Endodermal cell (in vitro differentiated cells): ENCODE measurements around the gene ZFP92. TPM values are rescaled to one million over a fixed set of nuclear protein-coding genes. Genes with fewer than 3 reads are reported as not detected.

Experiments used
- DNase-seq: peaks from one replicate; pipeline ENCODE4 v3.0.0-alpha.2; 2017
- H3K27ac ChIP-seq: 2 replicates; pipeline ENCODE4 v1.5.1; 2013; ENCODE audit warnings: mild to moderate bottlenecking, low read depth, low read length, moderate library complexity
- H3K27me3 ChIP-seq: 2 replicates; pipeline ENCODE4 v1.6.1; 2013; ENCODE audit warnings: mild to moderate bottlenecking, low read length, moderate library complexity; ENCODE audit not compliant: insufficient read depth, control insufficient read depth, poor library complexity, severe bottlenecking
- H3K36me3 ChIP-seq: 2 replicates; pipeline ENCODE4 v1.7.0; 2013; ENCODE audit warnings: mild to moderate bottlenecking, low read length, moderate library complexity; ENCODE audit not compliant: control insufficient read depth, insufficient read depth
- H3K4me1 ChIP-seq: one replicate; pipeline ENCODE4 v1.7.0; 2013; ENCODE audit warnings: low read length; ENCODE audit not compliant: control insufficient read depth, insufficient read depth
- H3K4me3 ChIP-seq: 2 replicates; pipeline ENCODE4 v1.5.1; 2013; ENCODE audit warnings: mild to moderate bottlenecking, low read length, moderate library complexity
- H3K9ac ChIP-seq: 2 replicates; pipeline ENCODE4 v1.6.1; 2013; ENCODE audit warnings: mild to moderate bottlenecking, low read length, moderate library complexity; ENCODE audit not compliant: poor library complexity, severe bottlenecking; ENCODE audit errors: extremely low read depth
- H3K9me3 ChIP-seq: 2 replicates; pipeline ENCODE4 v1.6.1; 2013; ENCODE audit warnings: mild to moderate bottlenecking, low read length, moderate library complexity; ENCODE audit not compliant: control insufficient read depth
- H3K27ac Mint-ChIP-seq: 2 replicates; pipeline ENCODE4 v1.8.0; 2020; ENCODE audit warnings: mixed read lengths
- H3K27me3 Mint-ChIP-seq: 2 replicates; pipeline ENCODE4 v1.8.0; 2021; ENCODE audit warnings: mild to moderate bottlenecking, mixed read lengths; ENCODE audit not compliant: insufficient read depth
- H3K36me3 Mint-ChIP-seq: 2 replicates; pipeline ENCODE4 v1.8.0; 2020; ENCODE audit warnings: low read depth, mixed read lengths
- H3K4me1 Mint-ChIP-seq: 2 replicates; pipeline ENCODE4 v1.8.0; 2020; ENCODE audit warnings: mixed read lengths
- H3K4me3 Mint-ChIP-seq: 2 replicates; pipeline ENCODE4 v1.8.0; 2020; ENCODE audit warnings: mild to moderate bottlenecking, moderate library complexity, mixed read lengths
- H3K9me3 Mint-ChIP-seq: 2 replicates; pipeline ENCODE4 v1.8.0; 2020; ENCODE audit warnings: mild to moderate bottlenecking, mixed read lengths
- WGBS, 2 experiments: methylation state at CpG; one replicate each; pipeline versions ENCODE4 v1.1.5 to v1.1.7; 2013; ENCODE audit warnings: missing lambda C conversion rate in 2 of 2, mixed read lengths in 1 of 2; ENCODE audit not compliant: insufficient coverage in 1 of 2, insufficient read length in 1 of 2; 5-methylcytosine and 5-hydroxymethylcytosine counted together
- total RNA-seq, 2 donors: library from RNA; stranded (reverse); fragmentation: NEBNext Ultra II Directional in 1 of 2; extraction: Animal tissue kit (Norgen Biotek cat#: 25700) in 1 of 2; gene quantifications; 2 replicates in 1 of 2; 3 replicates in 1 of 2; pipeline ENCODE4 v1.2.1, GENCODE V29; 2021
- TF ChIP-seq, protein P1 (sequence below): fragments of 200-600 bp; sonication (generic); conservative IDR thresholded peaks from 2 replicates; pipeline ENCODE4 v1.5.0; 2021; ENCODE audit warnings: antibody characterized with exemption, mild to moderate bottlenecking

The ZFP92 gene
- total RNA-seq, 2 donors from 2014 or later, result 0.29 to 0.31 TPM

DNA sequence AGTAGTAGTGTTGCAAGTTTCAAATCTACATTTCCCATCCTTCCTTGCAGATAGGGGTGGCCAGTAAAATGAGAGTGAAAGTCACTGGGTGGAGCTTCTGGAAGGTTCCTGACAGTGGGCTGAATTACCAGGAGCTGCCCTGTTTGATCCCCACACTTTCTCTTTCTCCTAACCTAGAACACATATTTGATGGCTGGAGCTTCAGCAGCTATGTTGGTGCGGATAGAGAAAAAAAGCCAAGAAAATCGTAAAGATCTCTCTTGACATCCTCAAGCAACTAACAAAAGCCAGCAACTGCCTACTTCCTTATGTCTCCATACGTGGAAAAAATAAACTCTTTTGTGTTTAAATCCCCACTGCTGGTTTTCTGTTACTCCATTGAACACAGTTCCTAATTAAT is 45.2 kb upstream of the ZFP92 start:
- Mint-ChIP-seq H3K27ac (no peak overlapping the region), H3K27me3 (no peaks in the 10 kb centered on the region), H3K36me3 (no peaks in the 10 kb centered on the region), H3K4me3 (no peak overlapping the region), H3K4me1 (no peaks in the 10 kb centered on the region), H3K9me3 (peaks cover 38% of the 10 kb centered on the region)
- no peaks in the 10 kb centered on the region for H3K36me3 ChIP-seq
- H3K27ac ChIP-seq, result no peak overlapping the region
- TF ChIP-seq, protein P1, sequence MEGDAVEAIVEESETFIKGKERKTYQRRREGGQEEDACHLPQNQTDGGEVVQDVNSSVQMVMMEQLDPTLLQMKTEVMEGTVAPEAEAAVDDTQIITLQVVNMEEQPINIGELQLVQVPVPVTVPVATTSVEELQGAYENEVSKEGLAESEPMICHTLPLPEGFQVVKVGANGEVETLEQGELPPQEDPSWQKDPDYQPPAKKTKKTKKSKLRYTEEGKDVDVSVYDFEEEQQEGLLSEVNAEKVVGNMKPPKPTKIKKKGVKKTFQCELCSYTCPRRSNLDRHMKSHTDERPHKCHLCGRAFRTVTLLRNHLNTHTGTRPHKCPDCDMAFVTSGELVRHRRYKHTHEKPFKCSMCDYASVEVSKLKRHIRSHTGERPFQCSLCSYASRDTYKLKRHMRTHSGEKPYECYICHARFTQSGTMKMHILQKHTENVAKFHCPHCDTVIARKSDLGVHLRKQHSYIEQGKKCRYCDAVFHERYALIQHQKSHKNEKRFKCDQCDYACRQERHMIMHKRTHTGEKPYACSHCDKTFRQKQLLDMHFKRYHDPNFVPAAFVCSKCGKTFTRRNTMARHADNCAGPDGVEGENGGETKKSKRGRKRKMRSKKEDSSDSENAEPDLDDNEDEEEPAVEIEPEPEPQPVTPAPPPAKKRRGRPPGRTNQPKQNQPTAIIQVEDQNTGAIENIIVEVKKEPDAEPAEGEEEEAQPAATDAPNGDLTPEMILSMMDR, result no peak
- H3K4me1 ChIP-seq, result no peaks in the 10 kb centered on the region
- 63 to 81% methylated on average over 1 to 3 of the region's 3 CpGs for WGBS, 2 experiments
- no peaks in the 10 kb centered on the region for H3K9me3 ChIP-seq
- no peak for DNase-seq
- no peaks in the 10 kb centered on the region for H3K27me3 ChIP-seq
- no peak overlapping the region for H3K4me3 ChIP-seq
- H3K9ac ChIP-seq, result no peak overlapping the region

DNA sequence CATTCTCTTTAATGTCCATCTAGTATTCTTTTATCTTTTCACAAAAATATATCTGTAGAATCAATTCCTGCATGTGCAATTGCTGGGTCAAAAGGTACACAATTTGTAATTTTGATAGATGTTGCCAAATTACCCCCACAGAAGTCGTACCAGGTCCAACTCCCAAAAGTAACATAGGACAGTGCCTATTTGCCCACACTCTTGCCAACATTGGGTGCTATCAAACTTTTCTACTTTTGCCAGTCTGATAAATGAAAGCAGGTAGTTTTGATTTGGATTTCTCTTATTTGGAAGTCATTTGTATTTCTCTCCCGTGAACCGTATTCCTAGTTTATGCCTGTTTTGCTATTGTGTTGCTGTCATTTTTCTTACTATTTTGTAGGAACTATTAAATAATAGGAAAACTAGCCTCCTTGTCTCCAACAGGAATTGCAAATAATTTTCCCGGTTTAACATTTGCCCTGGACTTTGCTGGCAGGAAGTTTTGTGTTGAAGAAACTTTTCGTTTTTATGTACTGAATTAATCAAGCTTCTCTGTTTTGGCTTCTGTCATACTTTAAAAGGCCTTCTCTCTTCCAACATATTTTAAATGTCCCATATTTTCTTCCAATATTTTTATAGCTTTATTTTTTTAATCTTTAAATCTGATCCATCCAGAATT is 44.3 kb upstream of the ZFP92 start:
- H3K27me3 ChIP-seq, result no peaks in the 10 kb centered on the region
- no peaks in the 10 kb centered on the region for H3K9me3 ChIP-seq
- no peak overlapping the region for H3K27ac Mint-ChIP-seq
- no peaks in the 10 kb centered on the region for H3K36me3 ChIP-seq
- H3K27me3 Mint-ChIP-seq, result no peaks in the 10 kb centered on the region
- no peak overlapping the region for H3K27ac ChIP-seq
- TF ChIP-seq, protein P1, result no peak
- no peak for DNase-seq
- WGBS, 2 experiments, result 90% methylated on average over 3 of the region's 5 CpGs; no CpG with 5 or more reads in 1 of the 2 experiments
- H3K4me3 Mint-ChIP-seq, result no peak overlapping the region
- no peaks in the 10 kb centered on the region for H3K4me1 Mint-ChIP-seq
- H3K4me3 ChIP-seq, result no peak overlapping the region
- no peaks in the 10 kb centered on the region for H3K36me3 Mint-ChIP-seq
- H3K4me1 ChIP-seq, result no peaks in the 10 kb centered on the region
- no peak overlapping the region for H3K9ac ChIP-seq
- peaks cover 40% of the 10 kb centered on the region for H3K9me3 Mint-ChIP-seq

DNA sequence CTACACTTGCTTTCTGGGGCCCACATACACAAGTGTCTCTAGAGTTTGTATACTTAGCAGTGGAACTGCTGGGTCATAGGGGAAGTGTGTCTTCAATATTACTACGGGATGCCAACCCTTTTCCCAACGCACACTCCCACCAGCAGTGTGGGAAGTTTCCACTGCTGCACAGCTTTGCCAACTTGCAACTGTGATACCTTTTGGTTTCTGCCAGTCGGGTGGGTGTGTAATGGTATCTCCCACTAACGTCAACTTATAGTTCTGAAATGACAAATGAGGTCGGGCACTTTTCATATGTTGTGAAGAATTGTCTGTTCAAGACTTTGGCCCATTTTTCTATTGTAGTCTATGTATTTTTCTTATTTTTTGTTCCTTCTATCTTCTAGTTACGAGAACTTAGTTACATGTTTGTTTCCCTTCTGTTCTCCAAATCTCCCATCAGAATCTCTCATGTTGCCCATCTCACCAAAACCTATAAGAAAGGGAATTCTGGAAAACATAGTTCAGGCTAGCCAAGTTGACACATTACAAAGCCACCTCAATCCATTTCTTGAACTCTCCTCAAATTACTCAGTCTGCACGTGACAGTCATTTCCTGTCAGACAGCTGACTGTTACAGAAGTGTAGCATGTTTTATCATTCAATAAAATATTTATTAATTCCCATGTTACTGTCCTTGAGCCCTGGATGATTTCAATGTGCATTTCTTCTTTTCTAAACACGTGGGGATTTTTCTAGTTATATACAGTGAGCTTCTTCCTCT is 40.8 kb upstream of the ZFP92 start:
- no peaks in the 10 kb centered on the region for H3K36me3 Mint-ChIP-seq
- H3K27me3 Mint-ChIP-seq, result no peaks in the 10 kb centered on the region
- peaks cover 49% of the 10 kb centered on the region for H3K9me3 Mint-ChIP-seq
- TF ChIP-seq, protein P1, result no peak
- Histone ChIP-seq H3K27ac (no peak overlapping the region), H3K27me3 (no peaks in the 10 kb centered on the region), H3K36me3 (no peaks in the 10 kb centered on the region), H3K4me1 (no peaks in the 10 kb centered on the region), H3K9me3 (no peaks in the 10 kb centered on the region), H3K4me3 (no peak overlapping the region), H3K9ac (no peak overlapping the region)
- no peaks in the 10 kb centered on the region for H3K4me1 Mint-ChIP-seq
- no peak overlapping the region for H3K4me3 Mint-ChIP-seq
- no peak for DNase-seq
- no peak overlapping the region for H3K27ac Mint-ChIP-seq
- WGBS, 2 experiments, result 97% methylated on average over 3 of the region's 8 CpGs; no CpG with 5 or more reads in 1 of the 2 experiments
